HG03135 (cell line): Measurements from ENCODE around the gene MFF.

Source experiments
- ATAC-seq: cut with Tn5 transposase; IDR thresholded peaks from one replicate; pipeline ENCODE4 v1.9.1; 2021; ENCODE audit warnings: mild to moderate bottlenecking, moderate library complexity; ENCODE audit not compliant: unreplicated experiment

The MFF gene

GRCh38 chr2:227404585-227405271, 79.7 kb downstream of the MFF start:
- ATAC-seq = no peak

GRCh38 chr2:227406177-227407031, 81.4 kb downstream of the MFF start:
- ATAC-seq = peak; percentile 47
